PC-9 (cell line): ENCODE results near the gene ZNF784.

Experiments used
- CTCF ChIP-seq: fragments of 200-600 bp; sonication (generic); conservative IDR thresholded peaks from 2 replicates; pipeline ENCODE4 v1.6.1; 2017; ENCODE audit warnings: mixed run types, antibody characterized with exemption, mild to moderate bottlenecking, moderate library complexity
- EZH2 ChIP-seq: fragments of 200-600 bp; sonication (generic); IDR thresholded peaks from 2 replicates; pipeline ENCODE4 v1.8.0; 2017; ENCODE audit warnings: antibody characterized with exemption, low read depth

DNA sequence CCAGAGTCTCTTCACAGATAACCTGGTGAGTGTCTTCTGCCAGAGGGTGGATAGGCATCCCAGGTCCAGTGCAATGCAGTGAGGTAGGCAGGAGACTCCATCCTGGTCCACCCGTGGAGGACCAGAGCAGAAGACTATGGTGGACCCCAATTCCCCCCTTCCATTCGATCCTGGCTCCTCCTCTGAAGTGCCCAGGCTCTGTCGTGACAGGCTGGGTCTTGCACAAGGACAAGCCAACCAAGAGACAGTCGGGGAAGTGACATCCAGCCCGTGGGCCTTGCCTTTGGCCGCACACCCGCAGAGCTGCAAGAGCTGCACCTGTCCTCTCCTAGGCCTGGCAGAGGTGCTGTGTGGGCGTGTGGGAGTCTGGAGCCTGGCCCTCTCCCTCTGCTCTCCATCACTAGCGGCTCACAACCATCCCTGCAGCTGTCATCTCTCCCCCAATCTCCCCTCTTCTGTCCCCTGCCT is 3.1 kb downstream of the ZNF784 start:
- TF ChIP-seq CTCF = no peak
- no peak for TF ChIP-seq EZH2
